Measurements from ENCODE around the gene SMIM1.

- no peak for TF ChIP-seq CTCF (IDR thresholded peaks at IDR 0.05)
- no peak for TF ChIP-seq POLR2A (IDR thresholded peaks at IDR 0.05)
Measured at GRCh38 chr1:3745590-3746381, 26.8 kb upstream of the SMIM1 start.

Data from right lobe of liver (tissue), 4 donors.